ENCODE measurements around the gene EXD3. TPM values are rescaled to one million over a fixed set of nuclear protein-coding genes. Genes with fewer than 3 reads are reported as not detected.

Gene EXD3
- total and polyA plus RNA-seq, 9 of the 15 experiments (the other 6 are each of a cell fraction or from before 2014, with no cell fraction given): 0.29 to 12.5 (median 3.9) TPM

DNA sequence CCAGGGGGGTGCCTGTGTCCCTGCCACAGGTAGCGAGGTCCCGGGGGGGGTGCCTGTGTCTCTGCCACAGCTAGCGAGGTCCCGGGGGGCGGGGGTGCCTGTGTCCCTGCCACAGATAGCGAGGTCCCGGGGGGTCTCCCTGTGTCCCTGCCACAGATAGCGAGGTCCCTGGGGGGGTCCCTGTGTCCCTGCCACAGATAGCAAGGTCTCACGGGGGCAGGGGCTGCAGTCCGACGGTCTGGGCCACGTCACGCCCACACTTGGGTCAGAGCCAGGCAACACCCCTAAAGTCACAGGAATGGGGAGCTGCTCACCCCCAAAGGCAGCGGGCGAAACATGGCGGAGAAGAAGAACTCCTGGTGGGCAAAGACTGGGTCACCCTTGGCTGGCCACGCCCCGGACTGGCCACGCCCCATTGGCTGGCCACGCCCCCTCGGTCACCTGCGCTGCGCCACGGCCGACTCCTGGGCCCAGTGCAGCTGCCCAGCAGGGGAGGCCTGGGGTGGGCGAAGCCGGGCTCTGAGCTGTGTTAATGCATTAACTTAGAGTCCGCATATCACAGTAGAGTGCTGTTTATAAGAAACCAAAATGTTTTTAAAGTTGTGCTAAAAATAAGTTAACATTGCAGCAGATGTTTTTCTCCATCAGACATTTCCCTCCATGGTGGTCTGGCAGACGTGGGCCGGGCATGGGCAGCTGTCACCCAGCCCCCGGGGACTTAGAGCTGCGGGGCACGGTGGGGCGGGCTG, 7.2 kb upstream of the EXD3 start (continued):
- peak; percentile 29; the same call in 1 of the 2 replicates for TF ChIP-seq CTBP1 (IDR thresholded peaks at IDR 0.05; ENCODE audit: borderline replicate concordance)
- TF ChIP-seq ZBTB8A (IDR thresholded peaks at IDR 0.05; ENCODE audit: partially characterized antibody): no peak
- TF ChIP-seq ETS2 (tag; IDR thresholded peaks at IDR 0.05; ENCODE audit: borderline replicate concordance, poor library complexity, severe bottlenecking): no peak
- TF ChIP-seq, protein P1, sequence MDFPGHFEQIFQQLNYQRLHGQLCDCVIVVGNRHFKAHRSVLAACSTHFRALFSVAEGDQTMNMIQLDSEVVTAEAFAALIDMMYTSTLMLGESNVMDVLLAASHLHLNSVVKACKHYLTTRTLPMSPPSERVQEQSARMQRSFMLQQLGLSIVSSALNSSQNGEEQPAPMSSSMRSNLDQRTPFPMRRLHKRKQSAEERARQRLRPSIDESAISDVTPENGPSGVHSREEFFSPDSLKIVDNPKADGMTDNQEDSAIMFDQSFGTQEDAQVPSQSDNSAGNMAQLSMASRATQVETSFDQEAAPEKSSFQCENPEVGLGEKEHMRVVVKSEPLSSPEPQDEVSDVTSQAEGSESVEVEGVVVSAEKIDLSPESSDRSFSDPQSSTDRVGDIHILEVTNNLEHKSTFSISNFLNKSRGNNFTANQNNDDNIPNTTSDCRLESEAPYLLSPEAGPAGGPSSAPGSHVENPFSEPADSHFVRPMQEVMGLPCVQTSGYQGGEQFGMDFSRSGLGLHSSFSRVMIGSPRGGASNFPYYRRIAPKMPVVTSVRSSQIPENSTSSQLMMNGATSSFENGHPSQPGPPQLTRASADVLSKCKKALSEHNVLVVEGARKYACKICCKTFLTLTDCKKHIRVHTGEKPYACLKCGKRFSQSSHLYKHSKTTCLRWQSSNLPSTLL (IDR thresholded peaks at IDR 0.05): no peak
- peak; percentile 53; the same call in 1 of the 2 replicates for TF ChIP-seq CREB1 (IDR thresholded peaks at IDR 0.05)
- TF ChIP-seq CREB1 (CRISPR knock-in tag; IDR thresholded peaks at IDR 0.05): no peak
- TF ChIP-seq NRF1 (conservative IDR thresholded peaks at IDR 0.05 in 1 of 2, IDR thresholded peaks at IDR 0.05 in 1 of 2): peak; percentile 81 to 84
- no peak for TF ChIP-seq PATZ1 (CRISPR knock-in tag; IDR thresholded peaks at IDR 0.05; ENCODE audit: borderline replicate concordance)
- TF ChIP-seq YY1 (IDR thresholded peaks at IDR 0.05; ENCODE audit: borderline replicate concordance in 1 of 3, control insufficient read depth in 1 of 3, extremely low read depth in 1 of 3, insufficient read depth in 3 of 3, insufficient read length in 1 of 3, insufficient replicate concordance in 2 of 3, low read depth in 1 of 3, low read length in 2 of 3): peak; percentile 34 to 85 (median 43)
